Activated B cell treated with CpG ODN at 0.5 μM for 24 hours (primary cell): Measurements from ENCODE around the gene WBP2. TPM values are rescaled to one million over a fixed set of nuclear protein-coding genes. Genes with fewer than 3 reads are reported as not detected.
A peak's percentile ranks its signal among the peaks of the same experiment; 100 is the strongest.

Experiments used
- ATAC-seq: fragments of 200-7000 bp; cut with Tn5 transposase; one replicate; pipeline ENCODE4 v1.10.0; 2021; ENCODE audit warnings: low read depth, mild to moderate bottlenecking, moderate library complexity
- CTCF ChIA-PET: fragments of 350-600 bp; sonication (Branson Sonifier 250); formaldehyde crosslinking; loops from one replicate; lab custom pipeline; 2021; ENCODE audit warnings: antibody characterized with exemption; lab: Charles Lee
- POLR2A ChIA-PET: fragments of 350-600 bp; sonication (Branson Sonifier 250); formaldehyde crosslinking; loops from one replicate; lab custom pipeline; 2021; ENCODE audit warnings: antibody characterized with exemption; lab: Charles Lee
- DNase-seq: peaks from one replicate; pipeline ENCODE4 v3.0.0; 2022
- H3K27ac Mint-ChIP-seq: one replicate; pipeline ENCODE4 v1.8.0; 2020; ENCODE audit warnings: mixed read lengths
- H3K27me3 Mint-ChIP-seq: one replicate; pipeline ENCODE4 v1.8.0; 2021; ENCODE audit warnings: mixed read lengths
- H3K36me3 Mint-ChIP-seq: one replicate; pipeline ENCODE4 v1.8.0; 2021; ENCODE audit warnings: low read depth, mixed read lengths
- H3K4me1 Mint-ChIP-seq: one replicate; pipeline ENCODE4 v1.8.0; 2021; ENCODE audit warnings: mixed read lengths
- H3K4me3 Mint-ChIP-seq: one replicate; pipeline ENCODE4 v1.8.0; 2020; ENCODE audit warnings: mild to moderate bottlenecking, mixed read lengths
- H3K9me3 Mint-ChIP-seq: one replicate; pipeline ENCODE4 v1.8.0; 2020; ENCODE audit warnings: mixed read lengths
- intact Hi-C: fragments of 100-400 bp; cut with micrococcal nuclease; formaldehyde crosslinking; loops from one replicate; pipeline ENCODE4 v1.15.1; 2024
- total RNA-seq: library from RNA; stranded (reverse); gene quantifications from 2 replicates; pipeline ENCODE4 v1.2.3, GENCODE V29; 2022
- TF ChIP-seq, protein P1 (sequence below): fragments of 200-600 bp; IDR thresholded peaks from one replicate; pipeline ENCODE4 v1.8.0; 2022; ENCODE audit warnings: antibody characterized with exemption, mild to moderate bottlenecking

The WBP2 gene
- total RNA-seq, 1 donor from 2014 or later: 66.0 TPM

DNA sequence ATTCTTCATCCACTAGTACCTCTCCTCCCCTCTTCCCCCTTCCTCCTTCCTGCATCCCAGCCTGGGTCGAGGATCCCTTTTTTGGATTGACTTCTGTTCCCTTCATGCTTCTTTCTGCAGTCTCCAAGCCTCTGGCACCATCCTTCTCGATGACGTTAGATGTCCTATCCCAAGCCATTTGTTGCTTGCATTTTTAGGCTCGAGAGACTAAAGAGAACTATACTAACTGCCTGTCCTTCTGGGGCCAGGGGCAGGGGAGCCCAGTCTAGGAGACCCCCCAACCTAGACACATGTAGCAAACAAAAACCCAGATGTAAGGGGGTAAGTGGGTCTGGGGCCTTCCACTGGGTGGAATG lies 46.6 kb downstream of the WBP2 start:
- intact Hi-C loops: loop anchor here (2.0 kb wide), 1 partner anchor 24 kb away; the partner anchor contains the start of gene UNK

DNA sequence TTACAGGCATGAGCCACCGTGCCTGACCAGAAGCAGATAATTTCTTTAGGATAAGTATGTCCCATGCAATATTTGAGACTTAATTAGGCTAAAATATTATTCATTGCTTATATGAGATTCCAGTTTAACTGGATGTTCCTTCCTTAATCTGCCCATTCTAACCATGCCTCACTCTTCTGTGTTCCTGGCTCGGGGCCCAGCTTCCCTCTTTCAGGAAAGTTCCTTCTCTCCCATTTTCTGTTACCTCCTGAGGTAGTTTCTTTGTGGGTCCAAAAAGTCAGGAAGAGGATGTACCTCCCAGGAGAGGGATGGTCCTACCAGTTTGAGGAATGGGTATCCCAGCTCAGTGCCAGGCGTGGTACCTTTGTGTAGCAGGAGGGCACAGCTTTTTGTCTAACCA lies 47.3 kb downstream of the WBP2 start:
- Mint-ChIP-seq H3K36me3 (peaks cover 31% of the 10 kb centered on the region), H3K4me1 (peaks cover 22% of the 10 kb centered on the region), H3K27ac (no peak overlapping the region), H3K4me3 (no peak overlapping the region), H3K27me3 (no peaks in the 10 kb centered on the region), H3K9me3 (no peaks in the 10 kb centered on the region)
- ATAC-seq (no peak), DNase-seq (no peak)
- CTCF ChIA-PET: interaction anchor here (1.5 kb wide), 1 partner anchor 20 kb away, joined by 5 read pairs; no protein-coding TSS in a partner anchor
- intact Hi-C loops: loop anchor here (2.0 kb wide), 1 partner anchor 23 kb away; the partner anchor contains the start of gene UNK
- POLR2A ChIA-PET: interaction anchor here (1.2 to 2.9 kb wide), 4 partner anchors 19 to 28 kb away, joined by 3 to 21 read pairs (median 9); partner anchors contain the start of gene UNK
- TF ChIP-seq, protein P1, sequence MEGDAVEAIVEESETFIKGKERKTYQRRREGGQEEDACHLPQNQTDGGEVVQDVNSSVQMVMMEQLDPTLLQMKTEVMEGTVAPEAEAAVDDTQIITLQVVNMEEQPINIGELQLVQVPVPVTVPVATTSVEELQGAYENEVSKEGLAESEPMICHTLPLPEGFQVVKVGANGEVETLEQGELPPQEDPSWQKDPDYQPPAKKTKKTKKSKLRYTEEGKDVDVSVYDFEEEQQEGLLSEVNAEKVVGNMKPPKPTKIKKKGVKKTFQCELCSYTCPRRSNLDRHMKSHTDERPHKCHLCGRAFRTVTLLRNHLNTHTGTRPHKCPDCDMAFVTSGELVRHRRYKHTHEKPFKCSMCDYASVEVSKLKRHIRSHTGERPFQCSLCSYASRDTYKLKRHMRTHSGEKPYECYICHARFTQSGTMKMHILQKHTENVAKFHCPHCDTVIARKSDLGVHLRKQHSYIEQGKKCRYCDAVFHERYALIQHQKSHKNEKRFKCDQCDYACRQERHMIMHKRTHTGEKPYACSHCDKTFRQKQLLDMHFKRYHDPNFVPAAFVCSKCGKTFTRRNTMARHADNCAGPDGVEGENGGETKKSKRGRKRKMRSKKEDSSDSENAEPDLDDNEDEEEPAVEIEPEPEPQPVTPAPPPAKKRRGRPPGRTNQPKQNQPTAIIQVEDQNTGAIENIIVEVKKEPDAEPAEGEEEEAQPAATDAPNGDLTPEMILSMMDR: no peak

More for the DNA sequence above, 46.6 kb downstream of the WBP2 start:
- DNase-seq (no peak), ATAC-seq (peak; percentile 3)
- ChIA-PET POLR2A (interaction anchor here (0.6 to 2.9 kb wide), 9 partner anchors 9 to 44 kb away, joined by 3 to 21 read pairs (median 5); partner anchors contain the start of genes GALK1 and UNK), CTCF (interaction anchor here (1.2 to 1.5 kb wide), 4 partner anchors 18 to 55 kb away, joined by 4 to 6 read pairs (median 5); partner anchors contain the start of gene GALK1)
- Mint-ChIP-seq H3K9me3 (no peaks in the 10 kb centered on the region), H3K27me3 (no peaks in the 10 kb centered on the region), H3K36me3 (peaks cover 33% of the 10 kb centered on the region), H3K27ac (peak overlapping the region; percentile 19), H3K4me1 (peaks cover 21% of the 10 kb centered on the region), H3K4me3 (no peak overlapping the region)
- TF ChIP-seq, protein P1: no peak

DNA sequence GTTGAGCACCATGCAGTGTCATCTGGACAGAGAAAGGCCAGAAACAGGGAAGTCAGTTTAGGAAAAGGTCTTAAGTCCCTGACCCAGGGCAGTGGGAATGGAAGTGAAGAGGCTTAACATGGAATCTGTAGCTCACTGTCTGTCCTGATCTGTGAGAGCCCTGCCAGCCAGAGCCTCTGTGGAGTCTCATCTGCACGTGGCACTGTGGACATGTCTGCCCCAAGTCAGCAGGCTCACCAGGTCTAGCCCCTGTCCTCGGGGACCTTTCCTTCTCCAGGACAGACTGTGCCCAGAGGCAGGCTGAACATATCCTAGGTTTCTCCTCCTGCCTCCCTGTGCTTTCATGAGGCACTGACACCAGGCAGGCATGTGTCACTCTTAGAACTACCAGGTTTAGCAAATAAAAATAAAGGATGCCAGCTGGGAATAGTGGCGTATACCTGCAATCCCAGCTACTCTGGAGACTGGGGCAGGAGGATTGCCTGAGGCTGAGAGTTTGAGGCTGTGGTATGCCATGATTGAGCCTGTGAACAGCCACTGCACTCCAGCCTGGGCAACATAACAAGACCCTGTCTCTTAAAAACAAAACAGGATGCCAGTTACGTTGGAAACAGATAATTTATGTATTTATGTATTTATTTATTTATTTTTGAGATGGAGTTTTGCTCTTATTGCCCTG lies 48.2 kb downstream of the WBP2 start:
- TF ChIP-seq, protein P1: no peak
- ATAC-seq: no peak
- no peak for DNase-seq
- H3K27me3 Mint-ChIP-seq: no peaks in the 10 kb centered on the region
- POLR2A ChIA-PET: interaction anchor here (1.2 to 2.9 kb wide), 3 partner anchors 20 to 27 kb away, joined by 3 to 21 read pairs (median 4); partner anchors contain the start of gene UNK
- H3K27ac Mint-ChIP-seq: no peak overlapping the region
- no peaks in the 10 kb centered on the region for H3K9me3 Mint-ChIP-seq
- H3K4me3 Mint-ChIP-seq: no peak overlapping the region
- intact Hi-C loops: no loop called here
- peaks cover 22% of the 10 kb centered on the region for H3K4me1 Mint-ChIP-seq
- CTCF ChIA-PET: interaction anchor here (1.5 kb wide), 1 partner anchor 21 kb away, joined by 5 read pairs; no protein-coding TSS in a partner anchor
- H3K36me3 Mint-ChIP-seq: peaks cover 26% of the 10 kb centered on the region

DNA sequence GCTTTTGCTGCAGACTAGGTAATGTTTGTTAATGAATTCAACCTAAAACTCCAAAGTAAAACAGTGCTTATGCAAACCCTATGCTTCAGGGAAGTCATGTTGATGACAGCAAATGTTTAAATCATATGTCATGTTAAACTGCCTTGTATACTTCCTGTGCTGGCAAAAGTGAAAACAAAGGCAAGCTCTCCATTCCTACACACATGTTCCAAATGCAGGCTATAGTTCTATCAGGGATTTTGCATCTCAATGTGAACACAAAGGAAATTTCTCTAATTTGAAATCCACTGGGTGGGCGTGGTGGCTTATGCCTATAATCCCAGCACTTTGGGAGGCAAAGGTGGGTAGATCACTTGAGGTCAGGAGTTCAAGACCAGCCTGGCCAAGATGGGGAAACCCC lies 51.3 kb downstream of the WBP2 start:
- Mint-ChIP-seq H3K4me3 (no peak overlapping the region), H3K36me3 (peaks cover 14% of the 10 kb centered on the region), H3K27ac (no peak overlapping the region), H3K27me3 (no peaks in the 10 kb centered on the region), H3K9me3 (no peaks in the 10 kb centered on the region), H3K4me1 (peaks cover 21% of the 10 kb centered on the region)
- intact Hi-C loops: no loop called here
- TF ChIP-seq, protein P1: no peak
- ChIA-PET CTCF (interaction anchor here (0.9 kb wide), 1 partner anchor 57 kb away, joined by 3 read pairs; no protein-coding TSS in a partner anchor), POLR2A (interaction anchor here (1.2 kb wide), 1 partner anchor 24 kb away, joined by 3 read pairs; no protein-coding TSS in a partner anchor)
- DNase-seq: no peak
- ATAC-seq: no peak

DNA sequence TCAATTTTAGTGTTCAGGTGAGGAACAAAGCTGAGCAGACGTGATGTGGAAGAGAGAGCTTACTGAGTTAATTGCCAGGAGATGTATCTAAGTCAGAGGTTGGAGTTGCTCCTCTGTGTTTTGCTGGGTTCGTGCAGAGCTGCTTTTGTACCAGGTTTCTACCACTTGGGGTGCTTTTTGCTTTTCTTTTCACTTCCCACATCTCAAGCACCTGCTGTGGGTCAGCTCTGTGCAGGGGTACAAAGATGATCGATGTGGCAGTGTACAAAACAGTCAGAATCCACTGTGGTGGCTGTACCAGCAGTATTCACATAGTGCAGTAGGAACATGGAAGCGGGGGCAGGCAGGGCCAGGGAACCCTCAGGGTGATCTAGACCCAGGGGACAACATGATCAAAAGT lies 55.7 kb downstream of the WBP2 start:
- TF ChIP-seq, protein P1: no peak
- peak; percentile 0 for DNase-seq
- Mint-ChIP-seq H3K27ac (no peak overlapping the region), H3K9me3 (no peaks in the 10 kb centered on the region), H3K27me3 (no peaks in the 10 kb centered on the region), H3K4me1 (peaks cover 11% of the 10 kb centered on the region), H3K4me3 (no peak overlapping the region), H3K36me3 (peaks cover 45% of the 10 kb centered on the region)
- no peak for ATAC-seq
- ChIA-PET CTCF (interaction anchor here (1.0 to 1.3 kb wide), 2 partner anchors 30 to 46 kb away, joined by 4 read pairs; no protein-coding TSS in a partner anchor), POLR2A (interaction anchor here (0.6 to 1.4 kb wide), 3 partner anchors 19 to 125 kb away, joined by 4 read pairs; a partner anchor contains a TSS)
- intact Hi-C loops: no loop called here
